ENCODE measurements around the gene VPS8.
A peak's percentile ranks its signal among the peaks of the same experiment; 100 is the strongest.

VPS8 gene

GRCh38 chr3:184796551-184796950, 15.4 kb upstream of the VPS8 start:
- no peak for TF ChIP-seq RAD21 (IDR thresholded peaks at IDR 0.05; ENCODE audit: low read depth)
- no peak for TF ChIP-seq NFIC (IDR thresholded peaks at IDR 0.05)
- TF ChIP-seq TCF12 (IDR thresholded peaks at IDR 0.05; ENCODE audit: low read depth), result no peak
- TF ChIP-seq TEAD4 (IDR thresholded peaks at IDR 0.05), result no peak
- no peak for TF ChIP-seq EGR1 (IDR thresholded peaks at IDR 0.05)
- no peak for TF ChIP-seq EP300 (IDR thresholded peaks at IDR 0.05; ENCODE audit: borderline replicate concordance)
- TF ChIP-seq REST (IDR thresholded peaks at IDR 0.05; ENCODE audit: low read depth), result no peak
- no peak for TF ChIP-seq TAF1 (IDR thresholded peaks at IDR 0.05; ENCODE audit: low read depth)
- TF ChIP-seq FOXM1 (IDR thresholded peaks at IDR 0.05; ENCODE audit: borderline replicate concordance, low read depth), result no peak
- TF ChIP-seq CREB1 (IDR thresholded peaks at IDR 0.05; ENCODE audit: low read depth), result no peak
- no peak for TF ChIP-seq USF1 (IDR thresholded peaks at IDR 0.05)
- no peak for TF ChIP-seq CEBPB (IDR thresholded peaks at IDR 0.05)
- no peak for TF ChIP-seq ZBTB7A (IDR thresholded peaks at IDR 0.05; ENCODE audit: low read depth)
- TF ChIP-seq YY1 (IDR thresholded peaks at IDR 0.05; ENCODE audit: low read depth), result no peak

- TF ChIP-seq MAX (IDR thresholded peaks at IDR 0.05) (no peak), NFIC (IDR thresholded peaks at IDR 0.05) (peak; percentile 41; the same call in 1 of the 2 replicates)
These were observed 15.0 kb upstream of the VPS8 start for GRCh38 chr3:184796954-184797353.

GRCh38 chr3:184798120-184798519, 13.8 kb upstream of the VPS8 start:
- no peak for TF ChIP-seq CEBPB (IDR thresholded peaks at IDR 0.05)
- TF ChIP-seq ZBTB7A (IDR thresholded peaks at IDR 0.05; ENCODE audit: low read depth), result no peak
- no peak for TF ChIP-seq EP300 (IDR thresholded peaks at IDR 0.05; ENCODE audit: borderline replicate concordance)
- no peak for TF ChIP-seq EGR1 (IDR thresholded peaks at IDR 0.05)
- TF ChIP-seq MAX (IDR thresholded peaks at IDR 0.05), result no peak
- no peak for TF ChIP-seq RAD21 (IDR thresholded peaks at IDR 0.05; ENCODE audit: low read depth)
- TF ChIP-seq TCF12 (IDR thresholded peaks at IDR 0.05; ENCODE audit: low read depth), result no peak
- TF ChIP-seq NFIC (IDR thresholded peaks at IDR 0.05), result no peak
- no peak for TF ChIP-seq REST (IDR thresholded peaks at IDR 0.05; ENCODE audit: low read depth)

- no peak for TF ChIP-seq CREB1 (IDR thresholded peaks at IDR 0.05; ENCODE audit: low read depth)
- no peak for TF ChIP-seq MAX (IDR thresholded peaks at IDR 0.05)
- TF ChIP-seq REST (IDR thresholded peaks at IDR 0.05; ENCODE audit: low read depth), result no peak
- no peak for TF ChIP-seq EP300 (IDR thresholded peaks at IDR 0.05; ENCODE audit: borderline replicate concordance)
- no peak for TF ChIP-seq YY1 (IDR thresholded peaks at IDR 0.05; ENCODE audit: low read depth)
- no peak for TF ChIP-seq CEBPB (IDR thresholded peaks at IDR 0.05)
- no peak for TF ChIP-seq TCF12 (IDR thresholded peaks at IDR 0.05; ENCODE audit: low read depth)
- no peak for TF ChIP-seq FOXM1 (IDR thresholded peaks at IDR 0.05; ENCODE audit: borderline replicate concordance, low read depth)
- no peak for TF ChIP-seq TEAD4 (IDR thresholded peaks at IDR 0.05)
- no peak for TF ChIP-seq TAF1 (IDR thresholded peaks at IDR 0.05; ENCODE audit: low read depth)
- TF ChIP-seq RAD21 (IDR thresholded peaks at IDR 0.05; ENCODE audit: low read depth), result no peak
- TF ChIP-seq USF1 (IDR thresholded peaks at IDR 0.05), result no peak
- TF ChIP-seq EGR1 (IDR thresholded peaks at IDR 0.05), result no peak
- no peak for TF ChIP-seq NFIC (IDR thresholded peaks at IDR 0.05)
- TF ChIP-seq ZBTB7A (IDR thresholded peaks at IDR 0.05; ENCODE audit: low read depth), result no peak
These were observed 11.5 kb upstream of the VPS8 start for GRCh38 chr3:184800349-184800930.
